Spleen (tissue), 7 donors: ENCODE results near the gene VEGFC.

ENCODE experiments used
- CTCF ChIP-seq, 11 experiments: fragments of 200-600 bp in 7 of 11; fragments of 450-650 bp in 4 of 11; sonication (generic) in 4 of 11; IDR thresholded peaks in 8 of 11; conservative IDR thresholded peaks in 3 of 11; 1 replicate in 7 of 11; 2 replicates in 4 of 11; pipeline versions ENCODE4 v1.4.0 to v1.8.0; 2016 to 2021; ENCODE audit warnings: antibody characterized with exemption in 11 of 11, inconsistent platforms in 4 of 11, mild to moderate bottlenecking in 1 of 11
- POLR2A ChIP-seq, 3 donors: fragments of 450-650 bp; IDR thresholded peaks; one replicate each; pipeline ENCODE4 v1.5.1; 2017; ENCODE audit warnings: antibody characterized with exemption in 3 of 3, mild to moderate bottlenecking in 1 of 3
- POLR2AphosphoS5 ChIP-seq, 3 donors: sonication (generic); formaldehyde crosslinking; IDR thresholded peaks; one replicate each; pipeline ENCODE4 v1.5.1; 2017; ENCODE audit warnings: antibody characterized with exemption in 3 of 3
- donor health status: DM: no; HTN: no; CAD: no; lungs with moderate emphysema.
- donor health status: DM: no; HTN: no; CAD: no.
- donor health status: DM: no; HTN: no; CAD: no.

GRCh38 chr4:176638992-176639391 is 153.7 kb downstream of the VEGFC start:
- TF ChIP-seq POLR2AphosphoS5 (IDR thresholded peaks at IDR 0.05) (no peak), CTCF (IDR thresholded peaks at IDR 0.05 in 8 of 11, conservative IDR thresholded peaks at IDR 0.05 in 3 of 11) (no peak), POLR2A (IDR thresholded peaks at IDR 0.05) (no peak)
